Activated CD8-positive, alpha-beta memory T cell treated with anti-CD3 and anti-CD28 coated beads for 36 hours (primary cell): Measurements from ENCODE around the gene LY6G6F. TPM values are rescaled to one million over a fixed set of nuclear protein-coding genes. Genes with fewer than 3 reads are reported as not detected.
"Not testable (repeated sequence)": the region's sequence is repeated elsewhere in the genome, so short reads cannot be mapped to it uniquely, and the experiment has no call there.

Source experiments
- CTCF ChIA-PET: fragments of 350-600 bp; sonication (Branson Sonifier 250); formaldehyde crosslinking; loops from one replicate; lab custom pipeline; 2021; ENCODE audit warnings: antibody characterized with exemption; lab: Charles Lee
- POLR2A ChIA-PET: fragments of 350-600 bp; sonication (Branson Sonifier 250); formaldehyde crosslinking; loops from one replicate; lab custom pipeline; 2021; ENCODE audit warnings: antibody characterized with exemption; lab: Charles Lee
- total RNA-seq, 2 experiments: library from RNA; stranded (reverse); gene quantifications; one replicate each; pipeline ENCODE4 v1.2.3, GENCODE V29; 2021

LY6G6F gene
- total RNA-seq, 2 experiments from 2014 or later: not detected

- ChIA-PET CTCF (interaction anchor here (0.5 to 1.9 kb wide), 3 partner anchors 10 to 44 kb away, joined by 3 to 7 read pairs (median 3); partner anchors contain the start of gene LY6G5C), POLR2A (no interaction called here)
Observed at GRCh38 chr6:31691078-31691463, 15.6 kb upstream of the LY6G6F start.

GRCh38 chr6:31691564-31692108, 15.0 kb upstream of the LY6G6F start:
- ChIA-PET POLR2A (no interaction called here), CTCF (interaction anchor here (1.4 to 1.9 kb wide), 2 partner anchors 11 to 23 kb away, joined by 3 to 7 read pairs; partner anchors contain the start of gene LY6G5C)

- POLR2A ChIA-PET: no interaction called here
- CTCF ChIA-PET: interaction anchor here (1.4 to 1.9 kb wide), 2 partner anchors 12 to 24 kb away, joined by 3 to 7 read pairs; partner anchors contain the start of gene LY6G5C
Observed at GRCh38 chr6:31692353-31692752, 14.3 kb upstream of the LY6G6F start.

- POLR2A ChIA-PET: interaction anchor here (0.5 kb wide), 1 partner anchor 40 kb away, joined by 3 read pairs; no protein-coding TSS in a partner anchor
- CTCF ChIA-PET: interaction anchor here (0.6 to 2.5 kb wide), 4 partner anchors 9 to 226 kb away, joined by 3 to 8 read pairs (median 3); no protein-coding TSS in a partner anchor
Observed at GRCh38 chr6:31692886-31693285, 13.8 kb upstream of the LY6G6F start.

GRCh38 chr6:31693535-31693934, 13.1 kb upstream of the LY6G6F start:
- ChIA-PET POLR2A (interaction anchor here (0.5 to 0.9 kb wide), 3 partner anchors 10 to 137 kb away, joined by 3 to 7 read pairs (median 3); partner anchors contain the start of gene ABHD16A), CTCF (interaction anchor here (0.6 to 2.5 kb wide), 4 partner anchors 9 to 97 kb away, joined by 3 to 8 read pairs (median 4); partner anchors contain the start of gene LY6G5C)

GRCh38 chr6:31697555-31697954, 9.1 kb upstream of the LY6G6F start:
- ChIA-PET CTCF (no interaction called here), POLR2A (no interaction called here)

GRCh38 chr6:31700740-31701401, 5.8 kb upstream of the LY6G6F start:
- CTCF ChIA-PET: no interaction called here
- POLR2A ChIA-PET: interaction anchor here (0.6 kb wide), 1 partner anchor 134 kb away, joined by 5 read pairs; no protein-coding TSS in a partner anchor

- POLR2A ChIA-PET: no interaction called here
- CTCF ChIA-PET: interaction anchor here (0.6 to 1.8 kb wide), 3 partner anchors 18 to 162 kb away, joined by 3 to 4 read pairs (median 3); no protein-coding TSS in a partner anchor
Observed at GRCh38 chr6:31701666-31702404, 4.8 kb upstream of the LY6G6F start.

- CTCF ChIA-PET: interaction anchor here (1.4 to 2.1 kb wide), 3 partner anchors 18 to 78 kb away, joined by 3 to 5 read pairs (median 4); partner anchors contain the start of gene LY6G5C
- POLR2A ChIA-PET: interaction anchor here (1.1 kb wide), 1 partner anchor 160 kb away, joined by 3 read pairs; the partner anchor contains the start of gene NEU1
Observed at GRCh38 chr6:31702405-31702818, 4.3 kb upstream of the LY6G6F start.

GRCh38 chr6:31702819-31703716, 3.6 kb upstream of the LY6G6F start, which contains the start of gene ABHD16A:
TSS of gene ABHD16A (minus strand) at chr6:31703324. CDS start at chr6:31703281, 43 bp downstream.
- POLR2A ChIA-PET: interaction anchor here (0.5 to 1.3 kb wide), 6 partner anchors 9 to 160 kb away, joined by 3 to 6 read pairs (median 3); partner anchors contain the start of genes BAG6, GPANK1, HSPA1B and NEU1
- CTCF ChIA-PET: interaction anchor here (1.0 to 2.1 kb wide), 5 partner anchors 16 to 125 kb away, joined by 3 to 5 read pairs (median 3); partner anchors contain the start of genes HSPA1B and LY6G5C

GRCh38 chr6:31705931-31706330, 735 bp upstream of the LY6G6F start:
- ChIA-PET POLR2A (no interaction called here), CTCF (no interaction called here)

- ChIA-PET POLR2A (no interaction called here), CTCF (no interaction called here)
Observed at GRCh38 chr6:31707701-31708100, 1.0 kb downstream of the LY6G6F start.

GRCh38 chr6:31708224-31708623, 1.6 kb downstream of the LY6G6F start:
- ChIA-PET CTCF (interaction anchor here (0.8 kb wide), 1 partner anchor 59 kb away, joined by 4 read pairs; no protein-coding TSS in a partner anchor), POLR2A (no interaction called here)

- CTCF ChIA-PET: interaction anchor here (0.7 kb wide), 1 partner anchor 87 kb away, joined by 3 read pairs; no protein-coding TSS in a partner anchor
- POLR2A ChIA-PET: not testable (repeated sequence)
Observed at GRCh38 chr6:31709157-31709556, 2.5 kb downstream of the LY6G6F start.

- ChIA-PET CTCF (interaction anchor here (0.8 to 1.5 kb wide), 2 partner anchors 30 to 164 kb away, joined by 3 to 4 read pairs; partner anchors contain the start of gene ATP6V1G2), POLR2A (no interaction called here)
Observed at GRCh38 chr6:31710523-31711219, 4.0 kb downstream of the LY6G6F start.

- POLR2A ChIA-PET: no interaction called here
- CTCF ChIA-PET: interaction anchor here (1.5 kb wide), 1 partner anchor 29 kb away, joined by 3 read pairs; no protein-coding TSS in a partner anchor
Observed at GRCh38 chr6:31711233-31711632, 4.6 kb downstream of the LY6G6F start.

- ChIA-PET CTCF (no interaction called here), POLR2A (no interaction called here)
Observed at GRCh38 chr6:31712296-31712695, 5.6 kb downstream of the LY6G6F start.
